ENCODE results near the gene CBLN3.

Gene CBLN3

GRCh38 chr14:24379907-24380730, 49.3 kb downstream of the CBLN3 start:
- DNase-seq = no peak

- DNase-seq = no peak
Measured at GRCh38 chr14:24378981-24379906, 50.2 kb downstream of the CBLN3 start.

- DNase-seq = no peak
Measured at GRCh38 chr14:24378327-24378726, 51.1 kb downstream of the CBLN3 start.

- DNase-seq = no peak
Measured at GRCh38 chr14:24377657-24378056, 51.8 kb downstream of the CBLN3 start.

- DNase-seq = no peak
Measured at GRCh38 chr14:24377126-24377525, 52.3 kb downstream of the CBLN3 start.
